HG03108 (cell line): ENCODE data around the gene CYFIP2.
"Not testable (repeated sequence)": the region's sequence is repeated elsewhere in the genome, so short reads cannot be mapped to it uniquely, and the experiment has no call there.

Experiments used
- ATAC-seq: cut with Tn5 transposase; IDR thresholded peaks from one replicate; pipeline ENCODE4 v1.9.1; 2021; ENCODE audit warnings: moderate library complexity; ENCODE audit not compliant: unreplicated experiment

Gene CYFIP2

GRCh38 chr5:157265714-157266285, at the start of gene CYFIP2:
CYFIP2 (plus strand) TSS chr5:157266123; CDS start chr5:157285362, 19,239 bp downstream.
- peak; percentile 81 for ATAC-seq

GRCh38 chr5:157216391-157217142, 49.4 kb upstream of the CYFIP2 start:
- no peak for ATAC-seq

DNA sequence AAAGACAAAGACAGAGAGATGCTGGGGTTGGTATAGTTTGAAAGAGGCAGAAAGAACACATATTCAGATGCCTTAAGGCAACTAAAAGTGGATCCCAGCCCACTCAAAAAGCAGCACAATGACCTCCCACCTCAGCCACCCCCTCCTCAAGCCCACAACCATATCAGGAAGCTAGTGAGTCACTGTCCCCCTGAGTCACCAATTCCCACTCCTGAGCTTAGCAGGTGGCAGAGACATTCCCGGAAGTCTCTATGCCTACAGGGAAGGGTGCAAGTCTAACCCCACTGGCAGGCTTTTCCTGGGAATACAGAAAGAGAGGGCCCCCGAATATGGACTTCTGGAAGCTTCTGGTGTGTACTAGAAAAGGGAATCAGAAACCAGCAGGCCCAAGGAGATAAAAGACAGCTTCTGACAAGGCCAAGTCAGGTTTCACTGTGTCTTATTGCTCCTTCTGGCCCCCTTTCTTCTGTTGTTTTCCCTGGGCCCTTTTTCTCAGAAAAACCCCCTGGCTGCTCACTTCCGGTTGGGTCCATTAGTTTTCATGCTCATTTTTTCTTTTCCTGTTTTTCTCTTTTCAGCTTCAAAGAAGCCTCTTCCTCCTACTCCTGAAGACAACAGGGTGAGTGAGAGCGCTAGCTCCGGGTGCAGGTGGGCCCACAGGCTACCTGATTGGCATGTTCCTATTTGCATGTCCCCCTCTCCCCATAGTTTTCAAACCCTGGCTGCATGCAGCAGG, 48.5 kb upstream of the CYFIP2 start:
- ATAC-seq, result no peak

GRCh38 chr5:157219491-157220271, 46.2 kb upstream of the CYFIP2 start:
- ATAC-seq, result peak; percentile 32

GRCh38 chr5:157221959-157222358, 44.0 kb upstream of the CYFIP2 start:
- ATAC-seq, result no peak

DNA sequence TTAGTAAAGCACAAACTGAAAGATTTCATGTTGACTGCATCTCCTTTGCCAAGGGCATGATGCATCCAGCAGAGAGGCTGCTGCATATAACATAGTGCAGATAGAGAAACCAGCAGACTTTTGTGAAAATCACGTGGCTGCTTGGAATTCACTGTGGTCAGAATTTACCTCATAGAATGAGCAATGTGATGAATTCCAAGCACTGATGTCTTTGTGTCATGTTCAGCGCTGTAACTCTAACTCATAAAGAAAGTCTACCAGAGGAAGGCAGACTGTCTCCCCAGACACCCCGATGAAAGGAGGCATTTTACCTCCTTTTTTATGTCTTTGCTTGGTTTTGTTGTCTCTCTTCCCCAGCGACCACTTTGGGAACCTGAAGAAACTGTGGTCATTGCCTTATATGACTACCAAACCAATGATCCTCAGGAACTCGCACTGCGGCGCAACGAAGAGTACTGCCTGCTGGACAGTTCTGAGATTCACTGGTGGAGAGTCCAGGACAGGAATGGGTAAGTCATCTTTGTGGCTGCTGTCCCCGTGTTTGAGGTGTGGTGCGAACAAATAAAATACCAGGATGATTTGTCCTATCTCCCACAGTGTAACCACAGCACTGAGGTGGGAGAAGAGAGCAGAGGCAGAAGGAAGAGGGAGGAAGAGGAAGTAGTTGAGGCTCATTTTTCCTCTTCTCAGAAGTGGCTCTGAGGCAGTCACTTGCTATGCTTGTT, 43.3 kb upstream of the CYFIP2 start:
- ATAC-seq, result no peak

- no peak for ATAC-seq
Observed at GRCh38 chr5:157225469-157226422, 40.2 kb upstream of the CYFIP2 start.

- no peak for ATAC-seq
Observed at GRCh38 chr5:157230610-157231009, 35.3 kb upstream of the CYFIP2 start.

- no peak for ATAC-seq
Observed at GRCh38 chr5:157232706-157233105, 33.2 kb upstream of the CYFIP2 start.

- no peak for ATAC-seq
Observed at GRCh38 chr5:157233515-157233914, 32.4 kb upstream of the CYFIP2 start.

- ATAC-seq, result no peak
Observed at GRCh38 chr5:157236423-157236822, 29.5 kb upstream of the CYFIP2 start.

DNA sequence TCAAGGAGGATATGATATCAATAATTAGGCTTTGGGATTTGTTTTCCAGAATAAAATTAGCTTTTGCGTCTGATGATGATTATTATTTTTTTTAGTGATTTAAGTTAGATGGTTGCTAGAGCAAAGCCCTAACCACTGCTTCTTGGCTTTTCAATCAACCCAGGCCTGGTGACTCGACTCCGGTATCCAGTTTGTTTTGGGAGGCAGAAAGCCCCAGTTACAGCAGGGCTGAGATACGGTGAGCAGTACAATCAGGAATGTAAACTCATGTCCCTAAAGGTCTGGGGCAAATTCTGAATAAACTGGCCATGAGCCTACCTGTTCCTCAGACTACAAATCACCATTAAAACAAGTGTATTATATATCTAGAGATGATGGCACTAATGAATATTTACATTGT, 24.4 kb upstream of the CYFIP2 start:
- ATAC-seq, result no peak

DNA sequence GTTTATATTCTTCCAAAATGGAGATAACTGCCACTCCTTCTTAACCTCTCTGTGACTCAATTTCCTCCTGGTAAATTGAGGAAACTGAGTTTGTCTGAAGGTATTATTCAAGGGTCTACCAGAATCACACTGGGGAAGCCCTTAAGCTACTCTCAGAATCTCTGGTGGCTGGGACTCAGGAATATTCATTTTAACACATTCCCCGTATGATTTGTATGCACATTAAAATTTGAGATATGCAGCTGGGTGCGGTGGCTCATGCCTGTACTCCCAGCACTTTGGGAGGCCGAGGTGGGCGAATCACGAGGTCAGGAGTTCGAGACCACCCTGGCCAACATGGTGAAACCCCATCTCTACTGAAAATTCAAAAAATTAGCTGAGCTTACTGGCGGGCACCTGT, 21.2 kb upstream of the CYFIP2 start:
- not testable (repeated sequence) for ATAC-seq

- no peak for ATAC-seq
Observed at GRCh38 chr5:157245476-157245875, 20.4 kb upstream of the CYFIP2 start.

GRCh38 chr5:157245886-157246285, 20.0 kb upstream of the CYFIP2 start:
- no peak for ATAC-seq

GRCh38 chr5:157247267-157247666, 18.7 kb upstream of the CYFIP2 start:
- no peak for ATAC-seq

DNA sequence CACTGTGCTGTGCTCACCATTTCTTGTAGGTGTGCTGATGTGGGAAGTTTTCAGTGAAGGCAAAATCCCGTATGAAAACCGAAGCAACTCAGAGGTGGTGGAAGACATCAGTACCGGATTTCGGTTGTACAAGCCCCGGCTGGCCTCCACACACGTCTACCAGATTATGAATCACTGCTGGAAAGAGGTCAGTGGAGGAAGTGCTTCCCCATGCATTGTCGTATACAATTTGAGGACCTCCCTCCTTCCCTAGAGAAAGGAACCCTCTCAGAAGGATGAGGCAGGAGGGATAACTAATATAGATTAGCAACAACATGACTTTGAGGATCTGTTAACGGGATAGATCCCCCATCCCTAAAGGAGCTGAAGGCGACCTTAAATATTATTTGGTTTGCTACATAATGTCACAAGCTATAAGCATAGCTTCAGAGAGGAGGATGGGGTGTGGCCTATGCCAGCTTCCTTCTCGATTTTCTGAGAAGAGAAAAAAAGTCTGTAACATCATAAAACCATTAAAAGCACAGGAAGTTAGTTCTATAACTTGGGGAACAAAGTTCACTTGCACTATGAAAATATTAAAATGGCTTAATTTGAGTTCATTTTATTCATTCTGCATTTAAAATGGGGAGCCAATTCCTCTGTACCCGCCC, 17.0 kb upstream of the CYFIP2 start:
- no peak for ATAC-seq

- peak; percentile 89 for ATAC-seq
Observed at GRCh38 chr5:157252711-157253465, 13.0 kb upstream of the CYFIP2 start.
